IPS DF 4.7 (cell line): ENCODE results near the gene MYMK.

ENCODE experiments used
- DNase-seq: peaks from one replicate; pipeline ENCODE4 v3.0.0-alpha.2; 2013; ENCODE audit warnings: low spot score; ENCODE audit errors: extremely low read depth

Gene MYMK

DNA sequence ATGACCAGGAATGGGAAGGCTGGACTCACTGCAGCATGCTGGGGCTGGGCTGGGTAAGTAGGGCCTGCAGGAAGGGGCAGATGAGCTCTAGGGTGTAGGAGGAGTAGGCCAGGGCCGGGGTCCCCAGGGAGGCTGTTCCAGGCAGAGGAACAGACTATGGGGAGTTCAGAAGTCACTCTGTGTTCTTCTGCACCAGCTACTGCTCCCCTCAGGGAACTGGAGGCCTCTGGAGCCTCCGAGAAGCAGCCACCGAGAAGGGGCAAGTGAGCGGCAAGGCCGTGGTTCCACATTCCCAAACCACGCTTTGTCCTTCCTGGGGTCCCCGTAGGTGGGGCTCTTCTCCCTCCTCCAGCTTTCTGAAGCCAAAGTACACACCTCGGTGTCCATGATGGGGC lies 37.4 kb downstream of the MYMK start:
- no peak for DNase-seq

DNA sequence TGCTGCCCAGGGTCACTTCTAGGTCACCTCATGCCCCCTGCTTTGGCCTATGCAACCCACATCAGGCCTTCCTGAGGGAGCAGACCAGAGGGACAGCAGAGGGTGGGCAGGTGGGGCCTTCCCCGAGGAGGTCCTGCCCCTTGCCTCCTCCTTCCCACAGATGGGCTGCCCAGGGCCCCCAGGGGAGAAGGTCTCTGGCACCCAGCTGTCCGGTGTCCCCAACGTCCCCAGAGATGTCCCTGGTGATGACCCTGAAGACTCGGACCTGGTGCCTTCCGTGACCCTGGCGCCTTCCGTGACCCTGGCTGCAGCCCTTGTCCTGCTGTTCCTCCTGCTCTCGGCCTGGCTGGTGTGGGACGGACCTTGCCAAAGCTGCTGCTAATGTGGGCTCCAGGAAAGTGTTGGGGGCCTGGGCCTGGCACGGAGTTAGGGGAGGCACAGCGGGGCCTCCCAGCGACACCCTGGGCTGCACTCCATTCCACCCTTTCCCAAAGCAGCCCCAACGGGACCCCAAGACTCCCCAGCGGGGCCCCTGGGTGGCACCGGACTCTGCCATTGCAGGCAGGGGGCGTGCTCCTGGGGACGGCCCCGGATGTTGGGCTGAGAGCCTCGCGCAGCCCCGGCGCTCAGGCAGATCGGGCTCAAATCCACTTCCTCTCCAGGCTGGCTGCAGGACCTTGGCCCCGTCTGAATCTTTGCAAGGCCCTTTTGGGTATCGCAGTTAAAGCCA lies 39.1 kb downstream of the MYMK start:
- no peak for DNase-seq

DNA sequence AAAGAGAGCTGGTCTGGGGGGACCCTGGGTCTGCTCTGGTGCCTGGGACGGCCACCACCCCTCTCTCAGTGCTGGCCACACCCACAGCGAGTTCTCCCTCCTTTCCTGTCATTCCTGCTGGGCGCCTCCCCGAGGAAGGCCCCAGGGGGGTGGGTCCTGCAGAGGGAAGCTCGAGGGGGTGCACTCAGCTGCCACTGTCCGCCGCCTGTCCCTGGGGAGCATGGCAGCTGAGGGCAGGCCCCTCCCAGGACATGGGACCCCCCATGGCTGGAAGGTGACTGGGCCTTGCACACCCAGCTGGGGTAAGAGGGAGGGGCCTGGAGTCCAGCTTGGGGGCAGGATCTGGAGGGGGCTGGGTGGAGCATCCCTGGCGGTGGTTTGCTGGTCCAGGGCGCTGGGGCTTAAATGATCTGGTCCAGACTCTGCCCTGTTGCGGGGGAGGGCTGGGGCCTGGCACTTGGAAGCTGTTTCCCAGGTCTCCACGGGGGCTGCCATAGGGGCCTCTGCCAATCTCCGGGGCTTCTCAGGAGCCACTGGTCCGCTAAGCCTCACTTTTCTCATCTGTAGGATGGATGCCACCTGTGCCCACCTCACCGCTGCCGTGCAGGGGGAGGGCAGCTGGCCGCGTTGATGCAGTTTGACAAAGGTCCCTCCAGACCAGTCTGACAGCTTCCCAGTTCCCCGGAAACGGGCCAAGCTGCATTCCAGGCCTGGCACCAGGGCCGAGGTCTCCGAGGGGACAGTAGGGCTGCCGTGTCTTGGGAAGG lies 39.9 kb downstream of the MYMK start:
- no peak for DNase-seq

DNA sequence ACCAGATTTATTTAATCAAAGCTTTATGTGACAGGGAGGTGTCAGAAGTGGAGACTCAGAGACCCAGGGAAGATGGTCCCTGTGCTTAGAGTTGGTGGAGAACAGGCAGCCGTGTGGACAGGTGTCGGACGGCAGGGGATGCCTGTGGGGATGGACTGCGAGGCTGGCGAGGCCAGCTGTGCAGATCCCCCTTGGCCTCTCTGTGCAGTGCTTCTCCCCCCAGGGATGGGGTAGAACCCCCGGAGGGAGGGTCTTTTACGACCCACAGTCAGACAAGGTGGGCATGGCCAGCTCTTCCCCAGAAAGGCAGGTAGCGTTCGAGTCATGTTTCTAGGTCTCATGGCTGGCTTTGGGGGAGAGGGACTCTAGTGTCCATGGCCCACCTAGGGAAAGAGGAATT lies 41.1 kb downstream of the MYMK start:
- DNase-seq = no peak

DNA sequence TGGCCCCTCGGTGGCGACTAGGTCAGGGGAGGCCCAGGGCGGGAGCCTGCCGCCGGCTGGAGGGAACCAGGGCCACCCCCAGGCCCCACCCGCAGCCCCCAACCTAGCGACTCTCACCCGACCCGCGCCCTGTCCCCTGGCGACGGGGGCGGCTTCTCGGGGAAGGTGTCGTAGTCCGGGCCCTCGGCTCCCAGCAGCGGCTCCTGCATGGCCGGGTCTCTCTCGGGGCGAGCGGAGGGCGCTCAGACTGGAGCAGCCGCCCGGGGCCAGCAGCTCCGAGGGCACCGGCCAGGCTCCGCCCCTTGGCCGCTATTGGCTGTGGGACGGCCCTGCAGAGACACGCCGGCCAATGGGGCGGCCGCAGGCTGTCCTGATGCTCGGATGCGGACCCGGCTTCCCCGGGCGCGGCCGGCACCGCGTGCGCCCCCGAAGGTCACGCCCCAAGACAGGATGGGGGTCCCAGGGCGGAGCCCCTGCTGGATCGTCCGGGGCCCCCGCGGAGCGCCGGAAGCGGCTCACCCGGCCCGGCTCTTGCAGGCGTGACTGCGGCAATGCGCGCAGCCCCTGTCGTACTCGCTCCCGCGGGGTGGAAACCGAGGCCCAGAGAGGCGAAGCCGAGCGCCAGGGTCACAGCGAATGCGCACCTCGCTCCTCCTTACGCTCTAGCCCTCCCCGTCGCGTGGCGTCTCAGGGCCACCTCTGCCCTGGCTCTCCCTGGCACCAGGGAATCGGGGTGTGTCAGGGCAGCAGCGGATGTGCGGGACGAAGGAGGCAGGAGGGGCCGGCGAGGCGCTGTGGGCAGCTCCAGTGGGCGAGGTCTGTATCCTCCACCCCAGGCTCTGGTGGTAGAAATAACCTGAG lies 45.7 kb downstream of the MYMK start, which contains the start of gene SLC2A6:
SLC2A6 (minus strand) TSS at position 249 of the 861 bp plus-strand sequence; CDS start at position 209, 40 bp downstream.
- no peak for DNase-seq

DNA sequence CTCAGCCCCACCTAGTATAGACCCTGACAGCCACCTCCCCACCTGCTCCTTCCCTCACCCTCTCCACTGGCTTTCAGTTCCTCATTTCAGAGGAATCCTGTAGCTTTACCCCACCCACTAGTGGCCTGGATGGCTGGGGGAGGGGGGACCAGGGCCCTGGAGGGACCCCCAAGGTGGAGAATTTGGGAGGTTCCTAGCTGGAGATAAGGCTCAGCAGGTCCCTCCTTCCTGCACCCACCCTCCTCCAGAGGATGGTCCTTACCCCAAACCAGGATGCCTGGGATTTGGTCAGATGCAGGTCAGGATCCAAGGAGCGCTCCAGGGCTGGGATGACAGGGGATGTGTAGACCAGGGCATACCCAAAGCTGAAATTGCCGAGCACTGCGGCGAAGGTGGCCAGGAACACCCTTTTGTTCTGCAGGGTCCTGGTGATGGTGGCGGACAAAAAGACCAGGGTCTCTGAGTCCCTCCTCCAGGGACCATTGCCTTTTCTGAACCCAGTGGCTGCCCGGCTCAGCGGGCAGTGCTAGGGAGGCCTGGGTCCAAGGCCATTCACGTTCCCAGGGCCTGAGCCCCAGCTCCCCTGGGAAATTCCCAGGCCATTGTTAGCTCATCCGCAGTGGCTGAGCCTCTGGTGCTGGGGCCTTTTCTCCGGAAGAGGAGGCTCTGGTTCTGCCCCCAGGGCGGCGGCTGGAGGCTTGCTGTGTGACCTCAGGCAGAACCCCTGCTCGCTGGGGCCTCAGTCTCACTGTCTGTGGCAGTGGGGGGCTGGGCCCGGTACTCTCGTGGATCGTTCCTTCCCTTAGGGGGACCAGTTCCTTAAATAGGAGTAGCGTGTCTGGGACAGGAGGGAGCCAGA lies 46.5 kb downstream of the MYMK start:
- no peak for DNase-seq

DNA sequence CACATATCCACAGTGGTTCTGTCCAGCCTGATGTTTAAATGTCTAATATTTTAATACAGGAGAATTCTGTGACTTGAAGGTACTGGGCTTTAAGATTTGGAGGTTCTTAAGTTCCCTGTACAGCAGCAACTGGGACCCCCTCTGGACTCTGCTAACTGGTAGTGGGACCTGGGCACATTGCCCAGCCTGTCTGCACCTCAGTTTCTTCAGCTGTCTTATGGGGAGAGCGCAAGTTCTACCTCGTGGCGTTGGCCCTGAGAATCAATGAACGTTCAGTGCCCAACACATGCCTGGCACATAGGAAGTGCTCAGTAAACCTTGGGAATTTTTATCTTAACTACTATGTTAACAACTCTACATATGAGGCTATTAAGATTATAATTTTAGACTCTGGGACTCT lies 47.3 kb downstream of the MYMK start:
- no peak for DNase-seq

DNA sequence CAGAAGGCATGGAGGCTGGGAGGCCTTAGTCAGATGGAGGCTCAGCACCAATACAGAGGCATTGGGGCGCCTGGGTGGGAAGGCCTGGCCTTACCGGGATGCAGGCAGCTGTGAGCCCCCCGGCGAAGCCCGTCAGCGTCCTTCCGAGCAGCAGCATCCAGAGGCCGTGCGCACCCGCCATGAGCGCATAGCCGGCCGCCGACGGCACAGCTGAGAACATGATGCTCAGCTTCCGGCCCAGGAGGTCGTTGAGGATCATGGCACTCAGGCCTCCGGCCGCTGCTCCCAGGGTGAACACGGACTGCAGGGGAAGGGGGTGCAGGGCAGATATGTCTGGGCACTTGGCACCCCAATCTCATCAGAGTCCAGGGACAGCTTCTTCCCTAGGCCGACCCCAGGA lies 47.8 kb downstream of the MYMK start:
- no peak for DNase-seq

DNA sequence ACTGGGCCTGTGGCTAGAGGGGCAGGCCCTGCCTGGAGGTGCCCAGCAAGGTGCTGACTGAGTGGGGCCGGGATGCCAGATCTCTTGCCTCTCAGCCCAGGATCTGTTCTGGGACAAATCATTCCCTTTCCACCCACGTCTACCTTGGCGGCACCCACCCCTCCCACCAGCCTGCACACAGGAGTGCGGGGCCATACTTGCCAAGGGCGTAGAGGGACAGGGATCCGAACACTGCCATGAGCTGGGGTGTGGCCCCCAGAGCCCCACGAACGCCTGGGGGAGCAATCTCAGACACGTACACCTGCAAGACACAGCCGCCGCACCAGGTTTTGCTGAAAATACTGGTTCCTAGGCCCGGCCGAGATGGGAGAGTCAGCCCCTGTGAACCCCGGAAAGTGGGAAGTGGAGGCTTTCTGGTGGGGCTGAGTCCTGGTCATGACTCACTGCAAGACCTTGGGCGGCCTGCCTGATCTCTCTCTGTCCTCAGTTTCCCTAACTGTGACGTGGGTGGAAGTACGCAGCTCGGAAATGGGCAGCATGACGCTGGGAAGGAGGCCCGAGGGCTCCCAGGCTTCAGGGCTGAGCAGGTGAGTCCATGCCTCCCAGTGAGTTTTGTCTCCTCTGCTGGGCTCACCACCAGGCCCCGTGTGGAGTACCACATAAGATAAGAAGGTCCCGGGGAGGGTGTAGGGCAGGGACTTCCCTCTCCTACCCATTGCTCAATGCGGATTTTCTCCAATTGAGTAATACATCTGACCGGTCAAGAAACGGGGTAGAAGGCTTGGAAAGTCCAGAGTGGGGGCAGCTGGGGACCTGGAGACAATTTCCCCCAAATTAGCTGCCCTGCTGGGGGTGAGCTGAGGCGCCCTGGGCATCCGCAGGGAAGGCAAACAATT lies 48.5 kb downstream of the MYMK start:
- no peak for DNase-seq

DNA sequence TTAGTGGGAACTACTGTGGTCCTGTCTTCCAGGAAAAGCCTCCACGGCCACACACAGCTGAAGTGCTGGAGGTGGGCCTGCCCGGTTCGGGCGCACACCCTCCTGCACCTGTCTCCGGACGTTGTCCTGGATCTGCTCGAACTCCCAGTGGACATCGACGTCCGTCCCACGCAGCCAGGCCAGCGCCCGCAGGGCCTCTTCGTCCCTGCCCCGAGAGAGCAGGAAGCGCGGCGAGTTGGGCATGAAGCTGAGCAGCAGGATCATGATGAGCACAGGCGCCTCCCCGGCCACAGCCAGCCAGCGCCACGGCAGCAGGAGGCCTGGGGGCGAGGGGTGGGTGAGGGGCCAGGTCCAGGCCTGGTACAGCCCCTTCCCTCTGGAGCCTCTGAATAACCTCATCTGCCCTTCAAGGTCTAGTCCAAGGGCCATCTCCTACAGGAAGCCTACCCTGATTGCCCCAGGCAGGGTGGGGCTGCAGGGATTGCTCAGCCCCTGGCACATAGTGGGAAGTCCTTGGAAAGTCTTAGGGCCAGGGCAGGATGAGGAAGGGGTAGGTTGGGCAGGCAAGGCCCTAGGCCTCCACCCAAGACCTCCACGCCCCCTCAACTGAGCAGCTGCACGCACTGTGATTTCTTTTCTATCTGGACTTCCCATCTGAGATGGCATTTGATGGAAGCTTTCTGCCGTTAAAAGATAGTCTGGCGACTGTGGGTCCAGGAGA lies 49.3 kb downstream of the MYMK start:
- no peak for DNase-seq

DNA sequence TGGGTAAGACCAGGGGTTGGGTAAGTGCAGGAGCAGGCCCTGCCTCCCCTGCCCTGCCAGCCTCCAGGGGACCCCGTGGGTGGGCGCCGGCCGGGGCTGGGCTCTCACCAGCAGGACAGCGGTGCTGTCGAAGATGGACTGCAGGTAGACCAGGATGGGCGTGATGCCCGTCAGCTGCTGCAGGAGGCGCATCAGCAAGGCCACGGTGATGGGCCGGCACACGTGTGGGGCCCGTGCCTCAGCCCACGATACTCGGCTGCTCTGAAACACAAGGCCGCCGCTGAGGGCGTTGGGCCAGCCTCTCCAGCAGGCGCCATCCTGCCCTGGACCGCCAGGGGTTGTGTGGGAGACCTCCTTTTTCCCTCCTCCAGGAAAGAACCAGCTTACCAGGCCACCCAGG lies 49.9 kb downstream of the MYMK start:
- DNase-seq = no peak

DNA sequence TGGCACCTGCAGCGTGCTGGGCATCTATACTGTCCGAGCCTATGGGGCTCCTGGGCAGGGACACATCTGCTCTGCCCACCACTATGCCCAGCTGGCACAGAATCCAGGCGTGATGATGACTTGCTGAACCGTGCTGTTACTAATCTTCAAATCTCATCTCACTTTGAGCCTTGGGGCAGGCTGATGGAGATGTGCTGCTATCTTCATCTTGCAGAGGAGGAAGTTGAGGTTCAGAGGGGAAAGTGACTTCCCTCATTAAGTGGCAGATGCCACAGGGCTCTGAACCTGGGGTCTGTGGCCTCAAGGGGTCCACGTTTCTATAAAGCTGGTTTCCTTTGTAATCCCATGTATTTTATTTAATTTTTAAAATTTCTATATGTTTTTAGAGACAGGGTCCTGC lies 50.5 kb downstream of the MYMK start:
- DNase-seq = no peak

DNA sequence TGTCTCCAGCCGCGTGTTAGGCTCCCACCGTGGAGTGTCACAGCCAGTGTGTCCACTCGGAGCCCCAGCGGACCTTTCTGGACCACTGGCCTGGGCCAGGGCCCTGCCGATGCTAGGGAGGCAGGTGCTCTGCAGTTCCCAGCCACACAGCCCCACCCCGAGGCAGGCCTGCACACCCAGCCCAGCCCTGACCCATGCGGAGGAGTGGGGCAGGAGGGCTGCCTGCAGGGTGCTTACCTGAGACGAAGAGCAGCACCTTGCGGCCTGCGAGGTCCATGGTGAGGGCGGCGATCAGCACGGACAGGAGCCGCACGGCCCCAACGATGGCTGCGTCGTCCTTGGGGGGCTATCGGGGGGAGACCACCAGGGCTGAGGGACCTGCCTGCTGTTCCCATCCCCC lies 51.0 kb downstream of the MYMK start:
- no peak for DNase-seq

DNA sequence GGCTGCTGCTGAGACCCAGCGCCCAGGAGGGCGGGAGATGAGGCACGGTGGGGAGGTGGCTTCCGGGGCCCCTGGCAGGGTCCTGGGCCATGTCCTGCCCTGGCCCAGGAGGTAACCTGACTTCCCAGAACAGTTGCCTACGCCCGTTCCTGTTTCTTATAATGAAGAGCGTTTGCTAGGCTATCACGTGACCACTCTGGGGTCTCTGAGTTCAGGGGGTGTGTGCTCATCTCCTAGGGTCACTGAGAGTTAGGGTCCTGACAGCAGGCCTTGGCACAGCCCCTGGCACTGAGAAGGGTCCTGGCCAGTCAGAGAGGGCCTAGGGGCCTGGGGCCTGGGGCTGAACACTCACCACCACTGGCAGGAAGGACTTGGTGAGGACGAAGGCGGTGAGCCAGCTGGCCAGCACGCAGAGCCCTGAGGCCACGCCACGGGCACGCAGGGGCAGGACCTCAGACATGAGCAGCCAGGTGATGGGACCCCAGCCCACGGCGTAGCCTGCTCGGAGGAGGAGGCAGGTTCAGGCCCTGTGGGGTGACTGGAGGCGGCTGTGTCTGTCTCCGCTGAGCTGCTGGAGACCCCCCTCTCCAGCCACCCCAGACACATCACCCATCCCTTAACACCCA lies 51.9 kb downstream of the MYMK start:
- no peak for DNase-seq

DNA sequence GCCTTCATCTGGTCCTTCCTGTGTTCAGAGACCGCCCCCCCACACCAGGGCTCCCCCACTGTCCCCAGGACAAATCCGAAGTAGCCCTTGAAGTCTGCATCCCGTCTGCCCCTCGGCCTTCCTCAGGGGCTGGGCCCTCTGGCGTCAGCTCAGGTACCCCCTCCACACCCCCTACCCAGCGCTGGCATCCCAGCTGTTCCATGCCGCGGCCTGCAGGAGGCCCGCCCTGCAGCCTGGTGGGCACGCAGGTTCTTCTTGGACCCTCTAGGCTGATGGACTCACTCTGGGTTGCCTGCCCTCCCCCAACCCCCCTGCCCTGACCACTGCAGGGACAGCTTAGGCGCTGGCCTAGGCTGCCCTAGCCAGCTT lies 52.5 kb downstream of the MYMK start:
- DNase-seq = no peak

DNA sequence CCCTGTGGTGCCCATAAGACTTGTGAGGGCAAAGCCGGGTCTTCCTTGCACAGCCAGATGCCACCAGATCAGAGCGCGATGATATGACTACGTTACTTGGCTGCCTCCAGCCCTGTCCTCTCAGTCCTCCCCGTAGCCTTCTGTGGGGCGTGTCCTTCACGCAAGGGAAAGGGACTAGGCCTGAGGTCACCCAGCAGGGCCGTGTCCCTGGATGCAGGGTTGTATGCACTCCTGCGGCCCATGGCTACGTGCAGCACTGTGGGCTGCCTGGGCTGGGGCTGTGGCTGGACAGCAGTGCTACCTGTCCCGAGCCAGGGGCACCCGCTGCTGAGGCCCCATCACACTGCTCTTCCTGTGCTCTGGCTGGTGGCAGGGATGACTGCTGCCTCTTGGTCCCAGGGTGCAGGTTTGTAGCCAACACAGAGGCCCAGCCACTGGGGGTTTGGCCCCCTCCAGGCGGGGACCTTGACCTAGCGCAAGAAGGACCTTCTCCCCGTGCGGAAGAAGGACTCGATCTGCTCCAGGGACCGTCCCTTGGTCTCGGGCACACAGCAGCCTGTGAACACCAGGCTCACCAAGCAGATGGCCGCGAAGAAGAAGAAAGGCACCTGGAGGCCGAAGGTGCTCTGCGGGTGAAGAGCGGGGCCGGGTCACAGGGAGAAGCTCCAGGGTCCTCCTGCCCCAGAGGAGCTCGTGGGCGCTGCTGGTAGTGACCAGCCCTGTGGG lies 53.0 kb downstream of the MYMK start:
- no peak for DNase-seq

DNA sequence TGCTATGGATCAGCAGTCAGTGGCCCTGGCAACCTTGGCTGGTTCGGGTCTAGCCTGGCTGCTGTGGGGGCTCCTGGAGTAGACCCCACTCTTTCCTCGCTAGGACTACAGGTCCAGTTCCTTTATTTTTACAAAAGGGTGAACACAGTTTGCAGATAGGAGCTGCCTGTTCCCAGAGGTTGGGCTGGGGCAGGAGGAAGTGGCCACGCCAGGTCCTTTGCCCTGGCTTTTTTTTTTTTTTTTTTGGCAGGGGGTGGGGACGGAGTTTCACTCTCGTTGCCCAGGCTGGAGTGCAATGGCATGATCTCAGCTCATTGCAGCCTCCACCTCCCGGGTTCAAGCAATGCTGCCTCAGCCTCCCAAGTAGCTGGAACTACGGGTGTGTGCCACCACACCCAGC lies 53.8 kb downstream of the MYMK start:
- no peak for DNase-seq

DNA sequence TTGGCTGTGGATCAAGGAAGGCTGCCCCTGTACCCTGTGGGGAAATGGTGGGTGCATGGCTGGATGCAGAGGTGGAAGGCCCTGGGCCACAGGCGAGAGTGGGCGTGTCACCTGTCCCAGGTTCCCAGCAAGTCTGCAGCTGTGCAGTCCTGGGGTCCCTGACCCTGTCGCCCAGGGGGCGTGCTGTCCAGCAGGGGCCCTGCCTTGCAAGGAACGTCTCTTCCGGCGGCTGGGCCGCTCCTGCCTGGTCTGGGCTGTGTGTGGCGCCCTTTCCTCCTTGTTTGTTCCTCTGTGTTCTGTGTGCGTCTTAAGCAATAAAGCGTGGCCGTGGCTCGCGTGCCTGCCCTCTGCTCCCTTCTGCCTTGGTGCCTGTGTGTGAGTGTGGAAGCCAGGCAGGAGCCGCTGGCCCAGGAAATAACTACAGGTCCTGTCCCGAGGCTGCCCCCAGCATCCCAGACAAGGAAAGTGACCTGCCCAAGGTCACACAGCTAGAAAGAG lies 54.3 kb downstream of the MYMK start:
- DNase-seq = no peak
